Brain microvascular endothelial cell (primary cell): ENCODE results near the gene CERS1.

Experiments used
- DNase-seq: peaks from one replicate; pipeline ENCODE4 v3.0.0-alpha.2; 2020
- H3K27ac ChIP-seq: fragments of 250-450 bp; sonication (Bioruptor Pico); 2 replicates; pipeline ENCODE4 v1.5.1; 2020; ENCODE audit warnings: mild to moderate bottlenecking, moderate library complexity
- H3K27me3 ChIP-seq: fragments of 250-450 bp; sonication (Bioruptor Pico); replicated peaks from 2 replicates; pipeline ENCODE4 v1.5.1; 2020; ENCODE audit warnings: mild to moderate bottlenecking
- H3K36me3 ChIP-seq: fragments of 250-450 bp; sonication (Bioruptor Pico); replicated peaks from 2 replicates; pipeline ENCODE4 v1.5.1; 2020; ENCODE audit warnings: mild to moderate bottlenecking
- H3K4me3 ChIP-seq: 2 replicates; pipeline ENCODE4 v1.5.1; 2011; ENCODE audit warnings: low read depth, mild to moderate bottlenecking, control low read depth, low read length, moderate library complexity
- in situ Hi-C: cut with HindIII; loops from 2 replicates; pipeline ENCODE4 v1.10.0; 2017; ENCODE audit warnings: low sequenced_read_pairs, low pct_ligation_motif_present
- TF ChIP-seq, protein P1 (sequence below): IDR thresholded peaks from 2 replicates; pipeline ENCODE4 v1.5.1; 2011; ENCODE audit warnings: low read depth, mild to moderate bottlenecking, moderate library complexity, low read length, control low read depth, inconsistent platforms; ENCODE audit errors: missing control alignments

CERS1 gene

DNA sequence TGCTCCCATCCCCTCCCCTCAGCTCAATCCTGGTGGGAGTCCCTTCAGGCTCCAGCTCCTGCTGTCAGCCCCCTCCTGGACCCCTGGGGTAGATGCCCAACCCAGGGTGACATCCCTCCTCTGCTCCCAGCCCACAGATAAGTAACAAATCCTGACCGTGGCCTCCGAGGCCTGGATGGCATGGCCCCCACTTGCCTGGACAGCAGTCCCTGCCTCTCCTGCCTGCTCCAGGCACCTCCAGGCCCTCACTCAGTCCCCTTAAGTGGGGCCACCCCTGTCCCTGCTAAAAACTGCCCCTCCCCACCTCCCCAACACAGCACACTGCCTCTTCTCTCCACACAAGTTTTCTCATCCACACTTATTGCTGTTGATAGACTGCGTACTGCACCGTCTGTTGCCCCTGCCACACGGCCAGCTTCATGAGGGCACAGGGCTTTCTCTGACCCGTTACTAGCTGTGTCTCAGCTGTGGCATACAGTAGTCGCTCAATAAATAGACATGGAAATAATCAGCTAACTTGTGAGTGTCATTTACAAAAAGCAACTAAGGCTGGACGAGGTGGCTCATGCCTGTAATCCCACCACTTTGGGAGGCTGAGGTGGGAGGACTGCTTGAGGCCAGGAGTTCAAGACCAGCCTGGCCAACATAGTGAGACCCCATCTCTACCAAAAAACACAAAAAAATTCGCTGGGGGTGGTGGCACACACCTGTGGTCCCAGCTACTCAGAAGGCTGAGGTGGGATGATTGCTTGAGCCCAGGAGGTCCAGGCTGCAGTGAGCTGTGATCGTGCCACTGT lies 5.8 kb downstream of the CERS1 start:
- no peak overlapping the region for H3K4me3 ChIP-seq
- H3K36me3 ChIP-seq = no peaks in the 10 kb centered on the region
- TF ChIP-seq, protein P1, sequence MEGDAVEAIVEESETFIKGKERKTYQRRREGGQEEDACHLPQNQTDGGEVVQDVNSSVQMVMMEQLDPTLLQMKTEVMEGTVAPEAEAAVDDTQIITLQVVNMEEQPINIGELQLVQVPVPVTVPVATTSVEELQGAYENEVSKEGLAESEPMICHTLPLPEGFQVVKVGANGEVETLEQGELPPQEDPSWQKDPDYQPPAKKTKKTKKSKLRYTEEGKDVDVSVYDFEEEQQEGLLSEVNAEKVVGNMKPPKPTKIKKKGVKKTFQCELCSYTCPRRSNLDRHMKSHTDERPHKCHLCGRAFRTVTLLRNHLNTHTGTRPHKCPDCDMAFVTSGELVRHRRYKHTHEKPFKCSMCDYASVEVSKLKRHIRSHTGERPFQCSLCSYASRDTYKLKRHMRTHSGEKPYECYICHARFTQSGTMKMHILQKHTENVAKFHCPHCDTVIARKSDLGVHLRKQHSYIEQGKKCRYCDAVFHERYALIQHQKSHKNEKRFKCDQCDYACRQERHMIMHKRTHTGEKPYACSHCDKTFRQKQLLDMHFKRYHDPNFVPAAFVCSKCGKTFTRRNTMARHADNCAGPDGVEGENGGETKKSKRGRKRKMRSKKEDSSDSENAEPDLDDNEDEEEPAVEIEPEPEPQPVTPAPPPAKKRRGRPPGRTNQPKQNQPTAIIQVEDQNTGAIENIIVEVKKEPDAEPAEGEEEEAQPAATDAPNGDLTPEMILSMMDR = no peak
- in situ Hi-C loops = no loop called here
- peaks cover 13% of the 10 kb centered on the region for H3K27me3 ChIP-seq
- no peak overlapping the region for H3K27ac ChIP-seq
- DNase-seq = no peak

DNA sequence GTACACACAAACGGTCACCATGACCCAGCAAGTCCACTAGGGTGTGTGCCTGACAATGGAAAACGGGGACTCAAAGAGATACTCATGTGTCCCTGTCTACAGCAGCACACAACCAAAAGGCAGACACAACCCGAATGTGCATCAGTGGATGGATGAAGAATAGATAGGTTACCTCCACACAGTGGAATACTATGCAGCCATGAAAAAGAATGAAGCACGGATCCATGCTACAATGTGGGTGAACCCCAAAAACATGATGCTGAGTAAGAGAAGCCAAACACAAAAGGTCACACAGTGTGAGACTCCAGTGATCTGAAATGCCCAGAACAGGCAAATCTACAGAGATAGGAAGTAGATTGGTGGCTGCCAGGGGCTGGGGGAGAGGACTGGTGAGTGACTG lies 9.0 kb downstream of the CERS1 start:
- in situ Hi-C loops = no loop called here
- H3K27ac ChIP-seq = no peak overlapping the region
- TF ChIP-seq, protein P1 = no peak
- H3K36me3 ChIP-seq = no peaks in the 10 kb centered on the region
- H3K4me3 ChIP-seq = no peak overlapping the region
- no peak for DNase-seq
- no peaks in the 10 kb centered on the region for H3K27me3 ChIP-seq

GRCh38 chr19:18883526-18884304 lies 12.2 kb downstream of the CERS1 start:
- no peak for DNase-seq
- Histone ChIP-seq H3K27me3 (no peaks in the 10 kb centered on the region), H3K4me3 (no peak overlapping the region), H3K27ac (no peak overlapping the region), H3K36me3 (no peaks in the 10 kb centered on the region)
- TF ChIP-seq, protein P1 = no peak
- in situ Hi-C loops = no loop called here

DNA sequence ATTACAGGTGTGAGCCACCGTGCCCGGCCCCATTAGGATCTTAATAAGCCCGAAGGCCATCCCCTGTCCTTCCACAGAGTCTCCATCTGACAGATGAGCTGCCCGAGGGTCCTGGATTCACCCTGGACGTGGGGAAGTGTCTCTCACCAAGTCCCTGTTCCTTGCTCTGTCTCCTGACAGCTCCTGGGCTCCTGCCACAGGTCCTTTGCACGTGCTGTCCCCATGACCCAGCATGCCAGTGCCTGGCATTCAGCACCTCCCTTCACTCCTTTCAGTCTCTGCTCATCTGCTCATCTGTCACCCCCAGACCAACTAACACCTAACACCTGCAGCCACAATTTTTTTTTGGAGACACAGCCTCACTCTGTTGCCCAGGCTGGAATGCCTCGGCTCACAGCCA lies 14.5 kb downstream of the CERS1 start:
- TF ChIP-seq, protein P1 = no peak
- Histone ChIP-seq H3K27me3 (no peaks in the 10 kb centered on the region), H3K4me3 (no peak overlapping the region), H3K27ac (no peak overlapping the region), H3K36me3 (no peaks in the 10 kb centered on the region)
- in situ Hi-C loops = no loop called here
- DNase-seq = no peak

GRCh38 chr19:18879579-18880373 lies 16.2 kb downstream of the CERS1 start:
- in situ Hi-C loops = no loop called here
- no peak for DNase-seq

More at GRCh38 chr19:18879579-18880373, 16.2 kb downstream of the CERS1 start:
- TF ChIP-seq, protein P1 = no peak
- Histone ChIP-seq H3K36me3 (no peaks in the 10 kb centered on the region), H3K27me3 (no peaks in the 10 kb centered on the region), H3K4me3 (no peak overlapping the region), H3K27ac (no peak overlapping the region)
